Astrocyte (in vitro differentiated cells and primary cell): Measurements from ENCODE around the gene CNN3. TPM values are rescaled to one million over a fixed set of nuclear protein-coding genes. Genes with fewer than 3 reads are reported as not detected.

Source experiments
- DNase-seq: peaks from one replicate; pipeline ENCODE4 v3.0.0-alpha.2; 2010; ENCODE audit warnings: low read depth
- FAIRE-seq: peaks from 2 replicates; lab custom pipeline; 2011; peaks lifted over from hg19 to GRCh38; lab: Jason Lieb, UNC
- H2AFZ ChIP-seq: 2 replicates; pipeline ENCODE4 v1.6.0; 2012; ENCODE audit warnings: low read depth, low read length, inconsistent platforms
- H3K27ac ChIP-seq: 2 replicates; pipeline ENCODE4 v1.5.1; 2011; ENCODE audit warnings: low read depth, low read length, inconsistent platforms
- H3K27me3 ChIP-seq: 2 replicates; pipeline ENCODE4 v1.6.0; 2011; ENCODE audit warnings: low read length, inconsistent platforms; ENCODE audit not compliant: insufficient read depth
- H3K36me3 ChIP-seq: 2 replicates; pipeline ENCODE4 v1.5.1; 2011; ENCODE audit warnings: low read length, inconsistent platforms; ENCODE audit not compliant: insufficient read depth
- H3K4me1 ChIP-seq: 2 replicates; pipeline ENCODE4 v1.5.1; 2011; ENCODE audit warnings: low read length, inconsistent platforms; ENCODE audit not compliant: insufficient read depth
- H3K4me2 ChIP-seq: 2 replicates; pipeline ENCODE4 v1.6.0; 2012; ENCODE audit warnings: low read length, inconsistent platforms
- H3K4me3 ChIP-seq: 2 replicates; pipeline ENCODE4 v1.5.1; 2011; ENCODE audit warnings: low read depth, mild to moderate bottlenecking, low read length, inconsistent platforms; ENCODE audit not compliant: insufficient read depth
- H3K79me2 ChIP-seq: 2 replicates; pipeline ENCODE4 v1.6.0; 2012; ENCODE audit warnings: mild to moderate bottlenecking, low read length, inconsistent platforms; ENCODE audit not compliant: insufficient read depth
- H3K9ac ChIP-seq: 2 replicates; pipeline ENCODE4 v1.6.0; 2012; ENCODE audit warnings: mild to moderate bottlenecking, low read length, inconsistent platforms
- H3K9me3 ChIP-seq: 2 replicates; pipeline ENCODE4 v1.5.1; 2012; ENCODE audit warnings: low read depth, mild to moderate bottlenecking, low read length, inconsistent platforms; ENCODE audit not compliant: insufficient read depth
- H4K20me1 ChIP-seq: 2 replicates; pipeline ENCODE4 v1.6.0; 2012; ENCODE audit warnings: low read length, inconsistent platforms; ENCODE audit not compliant: insufficient read depth
- H3K27ac Mint-ChIP-seq: one replicate; pipeline ENCODE4 v1.8.0; 2021; ENCODE audit warnings: mild to moderate bottlenecking, mixed read lengths; ENCODE audit not compliant: unreplicated experiment
- H3K27me3 Mint-ChIP-seq: one replicate; pipeline ENCODE4 v1.8.0; 2021; ENCODE audit warnings: low read depth, mixed read lengths; ENCODE audit not compliant: unreplicated experiment
- H3K36me3 Mint-ChIP-seq: one replicate; pipeline ENCODE4 v1.8.0; 2021; ENCODE audit warnings: low read depth, mixed read lengths; ENCODE audit not compliant: unreplicated experiment
- H3K4me1 Mint-ChIP-seq: one replicate; pipeline ENCODE4 v1.8.0; 2021; ENCODE audit warnings: low read depth, mixed read lengths; ENCODE audit not compliant: unreplicated experiment
- H3K4me3 Mint-ChIP-seq: one replicate; pipeline ENCODE4 v1.8.0; 2021; ENCODE audit warnings: mild to moderate bottlenecking, moderate library complexity, mixed read lengths; ENCODE audit not compliant: unreplicated experiment
- H3K9me3 Mint-ChIP-seq: one replicate; pipeline ENCODE4 v1.8.0; 2021; ENCODE audit warnings: mild to moderate bottlenecking, mixed read lengths; ENCODE audit not compliant: unreplicated experiment
- EZH2 ChIP-seq: IDR thresholded peaks from 2 replicates; pipeline ENCODE4 v1.6.1; 2012; ENCODE audit warnings: mild to moderate bottlenecking, low read length, inconsistent platforms; ENCODE audit not compliant: insufficient read depth
- total RNA-seq: library from RNA; stranded (reverse); gene quantifications from 2 replicates; pipeline ENCODE4 v1.2.1, GENCODE V29; 2021
- TF ChIP-seq, protein P1 (sequence below): IDR thresholded peaks from 2 replicates; pipeline ENCODE4 v1.5.1; 2011; ENCODE audit warnings: low read depth, mild to moderate bottlenecking, inconsistent platforms, low read length, moderate library complexity; ENCODE audit not compliant: insufficient read depth

The CNN3 gene
- total RNA-seq, 1 donor from 2014 or later: 515 TPM

DNA sequence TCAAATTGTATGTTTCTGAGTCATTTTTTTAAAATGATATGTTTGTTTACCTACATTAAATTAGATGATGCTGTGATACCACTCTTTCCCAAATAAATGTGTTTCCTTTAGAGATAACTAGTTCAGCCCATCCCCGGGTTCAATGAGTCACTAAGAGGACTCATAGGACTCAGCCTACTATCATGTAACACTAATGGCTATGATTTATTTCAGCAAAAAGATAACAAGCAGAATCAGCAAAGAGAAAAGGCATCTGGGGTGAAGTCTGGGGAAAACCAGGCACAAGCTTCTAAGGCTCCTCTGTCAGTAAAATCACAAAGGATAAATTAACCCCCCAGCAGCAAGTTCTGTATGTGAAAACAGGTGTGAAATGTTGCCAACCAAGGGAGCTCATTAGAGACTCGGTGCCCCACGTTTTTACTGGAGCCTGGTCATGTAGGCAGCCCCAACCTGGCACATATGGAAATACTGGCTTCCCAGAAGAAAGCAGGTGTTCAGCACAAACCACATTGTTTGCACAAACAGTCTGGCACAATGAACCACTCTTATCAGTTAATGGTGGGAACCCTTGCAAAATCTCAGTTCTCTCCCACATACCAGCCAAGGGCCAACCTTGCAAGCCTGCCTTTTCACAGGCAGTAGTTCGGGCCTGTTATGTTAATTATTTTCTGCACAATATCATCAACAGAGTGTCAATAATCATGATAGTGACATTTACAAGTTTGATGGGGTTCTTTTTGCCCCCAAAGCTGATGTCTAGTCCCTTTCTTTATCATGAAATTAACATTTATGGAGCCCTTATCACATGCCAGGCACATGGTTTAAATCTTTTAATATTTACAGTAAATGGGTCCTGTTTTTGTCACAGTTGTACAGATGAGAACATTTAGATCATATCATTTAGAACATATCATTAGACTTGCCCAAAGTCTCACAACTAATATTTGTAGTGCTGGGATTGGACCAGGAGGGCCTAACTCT is 23.1 kb upstream of the CNN3 start:
- Histone ChIP-seq H4K20me1 (no peaks in the 10 kb centered on the region), H3K9ac (no peak overlapping the region), H3K27ac (no peak overlapping the region), H3K79me2 (no peaks in the 10 kb centered on the region), H3K4me3 (no peak overlapping the region), H3K36me3 (no peaks in the 10 kb centered on the region), H3K4me1 (peaks cover 5% of the 10 kb centered on the region), H3K4me2 (peak overlapping the region; percentile 22), H3K9me3 (no peaks in the 10 kb centered on the region), H2AFZ (no peak overlapping the region), H3K27me3 (no peaks in the 10 kb centered on the region)
- H3K27ac Mint-ChIP-seq: no peak overlapping the region
- H3K4me1 Mint-ChIP-seq: peaks cover 22% of the 10 kb centered on the region
- no peak overlapping the region for H3K4me3 Mint-ChIP-seq
- DNase-seq: peak; percentile 65
- H3K27me3 Mint-ChIP-seq: no peaks in the 10 kb centered on the region
- no peaks in the 10 kb centered on the region for H3K36me3 Mint-ChIP-seq
- TF ChIP-seq, protein P1, sequence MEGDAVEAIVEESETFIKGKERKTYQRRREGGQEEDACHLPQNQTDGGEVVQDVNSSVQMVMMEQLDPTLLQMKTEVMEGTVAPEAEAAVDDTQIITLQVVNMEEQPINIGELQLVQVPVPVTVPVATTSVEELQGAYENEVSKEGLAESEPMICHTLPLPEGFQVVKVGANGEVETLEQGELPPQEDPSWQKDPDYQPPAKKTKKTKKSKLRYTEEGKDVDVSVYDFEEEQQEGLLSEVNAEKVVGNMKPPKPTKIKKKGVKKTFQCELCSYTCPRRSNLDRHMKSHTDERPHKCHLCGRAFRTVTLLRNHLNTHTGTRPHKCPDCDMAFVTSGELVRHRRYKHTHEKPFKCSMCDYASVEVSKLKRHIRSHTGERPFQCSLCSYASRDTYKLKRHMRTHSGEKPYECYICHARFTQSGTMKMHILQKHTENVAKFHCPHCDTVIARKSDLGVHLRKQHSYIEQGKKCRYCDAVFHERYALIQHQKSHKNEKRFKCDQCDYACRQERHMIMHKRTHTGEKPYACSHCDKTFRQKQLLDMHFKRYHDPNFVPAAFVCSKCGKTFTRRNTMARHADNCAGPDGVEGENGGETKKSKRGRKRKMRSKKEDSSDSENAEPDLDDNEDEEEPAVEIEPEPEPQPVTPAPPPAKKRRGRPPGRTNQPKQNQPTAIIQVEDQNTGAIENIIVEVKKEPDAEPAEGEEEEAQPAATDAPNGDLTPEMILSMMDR: no peak
- no peak for TF ChIP-seq EZH2
- no peak for FAIRE-seq
- no peaks in the 10 kb centered on the region for H3K9me3 Mint-ChIP-seq

DNA sequence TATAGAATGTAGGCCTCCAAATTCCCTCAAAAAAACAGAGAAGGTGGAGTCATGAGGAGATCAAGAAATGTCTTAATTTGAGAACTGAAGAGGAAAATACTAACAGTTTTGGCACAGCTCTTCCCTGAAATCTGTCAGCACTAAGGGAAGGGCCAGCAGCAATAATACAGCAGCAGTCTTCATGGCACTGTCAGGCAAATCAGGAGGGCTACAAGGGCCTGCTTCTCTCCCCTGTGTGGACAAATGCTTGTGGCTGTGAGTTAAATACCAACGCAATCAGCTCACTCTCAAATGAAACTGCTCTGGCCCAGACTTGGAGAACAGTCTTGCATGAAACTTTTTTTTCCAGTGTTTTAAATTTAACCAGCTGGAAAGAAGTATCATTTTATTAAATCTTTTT is 20.5 kb upstream of the CNN3 start:
- no peak for TF ChIP-seq EZH2
- TF ChIP-seq, protein P1: no peak
- H3K36me3 ChIP-seq: no peaks in the 10 kb centered on the region
- no peaks in the 10 kb centered on the region for H3K27me3 ChIP-seq
- peak; percentile 91 for DNase-seq
- Mint-ChIP-seq H3K27ac (peak overlapping the region; percentile 48), H3K4me3 (no peak overlapping the region), H3K9me3 (no peaks in the 10 kb centered on the region), H3K36me3 (no peaks in the 10 kb centered on the region), H3K27me3 (no peaks in the 10 kb centered on the region), H3K4me1 (peaks cover 15% of the 10 kb centered on the region)
- H3K79me2 ChIP-seq: no peaks in the 10 kb centered on the region
- peaks cover 5% of the 10 kb centered on the region for H3K4me1 ChIP-seq
- H2AFZ ChIP-seq: no peak overlapping the region
- no peak overlapping the region for H3K4me2 ChIP-seq
- no peak for FAIRE-seq
- H3K9me3 ChIP-seq: no peaks in the 10 kb centered on the region
- H4K20me1 ChIP-seq: no peaks in the 10 kb centered on the region
- no peak overlapping the region for H3K9ac ChIP-seq
- H3K4me3 ChIP-seq: no peak overlapping the region
- no peak overlapping the region for H3K27ac ChIP-seq

DNA sequence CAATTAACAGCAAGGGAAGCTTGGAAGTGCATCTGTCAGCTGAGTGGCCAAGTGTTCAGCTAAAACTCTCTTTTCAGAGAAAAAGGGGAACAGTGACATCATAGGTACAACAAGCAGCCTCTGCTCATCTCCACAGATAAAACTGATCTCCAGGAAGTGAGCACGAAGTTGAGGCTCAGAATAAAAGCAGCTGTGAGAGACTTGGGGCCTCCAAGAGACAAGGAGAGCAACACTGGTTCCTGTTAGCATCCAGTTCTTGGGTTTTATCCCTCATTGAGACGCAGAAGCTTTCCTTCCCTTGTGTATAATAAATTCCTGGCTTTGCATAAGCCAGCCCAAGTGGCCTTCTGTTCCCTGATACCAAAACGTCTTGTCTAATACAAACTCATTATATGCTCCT is 20.0 kb upstream of the CNN3 start:
- Mint-ChIP-seq H3K27ac (no peak overlapping the region), H3K36me3 (no peaks in the 10 kb centered on the region), H3K4me1 (peaks cover 15% of the 10 kb centered on the region), H3K9me3 (no peaks in the 10 kb centered on the region), H3K27me3 (no peaks in the 10 kb centered on the region), H3K4me3 (no peak overlapping the region)
- Histone ChIP-seq H2AFZ (no peak overlapping the region), H3K4me1 (peaks cover 5% of the 10 kb centered on the region), H3K4me3 (no peak overlapping the region), H4K20me1 (no peaks in the 10 kb centered on the region), H3K9ac (no peak overlapping the region), H3K9me3 (no peaks in the 10 kb centered on the region), H3K79me2 (no peaks in the 10 kb centered on the region), H3K36me3 (no peaks in the 10 kb centered on the region), H3K4me2 (no peak overlapping the region), H3K27ac (no peak overlapping the region), H3K27me3 (no peaks in the 10 kb centered on the region)
- TF ChIP-seq, protein P1: no peak
- no peak for TF ChIP-seq EZH2
- DNase-seq: no peak
- no peak for FAIRE-seq
